Hepatocyte (in vitro differentiated cells): Measurements from ENCODE around the gene BCL2L15.
"Not testable (repeated sequence)": the region's sequence is repeated elsewhere in the genome, so short reads cannot be mapped to it uniquely, and the experiment has no call there.

Source experiments
- EZH2 ChIP-seq: fragments of 200-600 bp; sonication (generic); IDR thresholded peaks from 2 replicates; pipeline ENCODE4 v1.6.1; 2016; ENCODE audit warnings: antibody characterized with exemption, mild to moderate bottlenecking, borderline replicate concordance
- TF ChIP-seq, protein P1 (sequence below): fragments of 200-600 bp; sonication (generic); IDR thresholded peaks from 2 replicates; pipeline ENCODE4 v1.5.1; 2016; ENCODE audit warnings: antibody characterized with exemption, mild to moderate bottlenecking; ENCODE audit not compliant: poor library complexity

DNA sequence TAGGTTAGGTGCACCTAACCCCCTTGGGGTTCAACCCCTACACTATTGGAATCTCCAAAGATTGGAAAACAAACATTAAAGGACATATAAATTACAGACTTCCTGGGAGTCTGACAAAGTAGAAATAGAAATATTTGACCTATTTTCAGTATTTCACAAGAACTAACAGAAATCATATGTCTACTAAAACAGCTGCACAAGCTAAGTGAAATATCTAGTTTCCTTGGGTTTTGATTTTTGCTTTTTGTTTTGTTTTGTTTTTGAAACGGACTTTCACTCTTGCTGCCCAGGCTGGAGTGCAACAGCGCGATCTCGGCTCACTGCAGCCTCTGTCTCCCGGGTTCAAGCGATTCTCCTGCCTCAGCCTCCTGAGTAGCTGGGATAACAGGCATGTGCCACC, 34.7 kb downstream of the BCL2L15 start:
- TF ChIP-seq, protein P1, sequence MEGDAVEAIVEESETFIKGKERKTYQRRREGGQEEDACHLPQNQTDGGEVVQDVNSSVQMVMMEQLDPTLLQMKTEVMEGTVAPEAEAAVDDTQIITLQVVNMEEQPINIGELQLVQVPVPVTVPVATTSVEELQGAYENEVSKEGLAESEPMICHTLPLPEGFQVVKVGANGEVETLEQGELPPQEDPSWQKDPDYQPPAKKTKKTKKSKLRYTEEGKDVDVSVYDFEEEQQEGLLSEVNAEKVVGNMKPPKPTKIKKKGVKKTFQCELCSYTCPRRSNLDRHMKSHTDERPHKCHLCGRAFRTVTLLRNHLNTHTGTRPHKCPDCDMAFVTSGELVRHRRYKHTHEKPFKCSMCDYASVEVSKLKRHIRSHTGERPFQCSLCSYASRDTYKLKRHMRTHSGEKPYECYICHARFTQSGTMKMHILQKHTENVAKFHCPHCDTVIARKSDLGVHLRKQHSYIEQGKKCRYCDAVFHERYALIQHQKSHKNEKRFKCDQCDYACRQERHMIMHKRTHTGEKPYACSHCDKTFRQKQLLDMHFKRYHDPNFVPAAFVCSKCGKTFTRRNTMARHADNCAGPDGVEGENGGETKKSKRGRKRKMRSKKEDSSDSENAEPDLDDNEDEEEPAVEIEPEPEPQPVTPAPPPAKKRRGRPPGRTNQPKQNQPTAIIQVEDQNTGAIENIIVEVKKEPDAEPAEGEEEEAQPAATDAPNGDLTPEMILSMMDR, result not testable (repeated sequence)
- not testable (repeated sequence) for TF ChIP-seq EZH2
